IPS-18c (cell line): ENCODE measurements around the gene CNTNAP2.

ENCODE experiments used
- H3K4me3 ChIP-seq: 2 replicates; pipeline ENCODE4 v1.7.0; 2013; ENCODE audit warnings: low read depth, mild to moderate bottlenecking, low read length, moderate library complexity; ENCODE audit not compliant: insufficient read depth
- H3K9me3 ChIP-seq: one replicate; pipeline ENCODE4 v1.6.1; 2013; ENCODE audit warnings: mild to moderate bottlenecking, low read length, moderate library complexity; ENCODE audit not compliant: control insufficient read depth, insufficient read depth

Gene CNTNAP2

GRCh38 chr7:148383651-148384050 is 2267.1 kb downstream of the CNTNAP2 start:
- H3K9me3 ChIP-seq, result no peaks in the 10 kb centered on the region
- no peak overlapping the region for H3K4me3 ChIP-seq

GRCh38 chr7:148385009-148385682 is 2268.5 kb downstream of the CNTNAP2 start:
- Histone ChIP-seq H3K4me3 (no peak overlapping the region), H3K9me3 (peaks cover 3% of the 10 kb centered on the region)

DNA sequence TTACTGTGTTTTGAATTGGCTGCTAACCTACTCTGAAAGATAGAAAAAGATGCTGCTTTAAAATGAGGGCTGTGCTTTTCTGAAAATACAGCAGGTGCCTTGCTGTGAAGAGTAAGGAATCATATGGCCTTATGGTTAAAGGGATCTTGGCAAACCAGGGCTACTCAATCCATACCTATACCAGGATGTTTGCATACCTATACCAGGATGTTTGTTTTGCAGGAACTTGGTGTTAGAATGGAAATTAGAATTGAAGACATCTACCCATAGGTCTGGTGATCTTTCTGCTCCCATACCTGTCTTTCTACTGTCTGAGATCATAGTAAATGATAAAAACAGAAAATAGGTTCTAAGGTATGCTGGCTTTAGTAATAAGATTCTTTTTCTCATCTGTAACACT is 2273.8 kb downstream of the CNTNAP2 start:
- H3K9me3 ChIP-seq, result peaks cover 3% of the 10 kb centered on the region

GRCh38 chr7:148391591-148391990 is 2275.0 kb downstream of the CNTNAP2 start:
- H3K9me3 ChIP-seq, result peaks cover 3% of the 10 kb centered on the region
- no peak overlapping the region for H3K4me3 ChIP-seq

More for the DNA sequence above, 2273.8 kb downstream of the CNTNAP2 start:
- H3K4me3 ChIP-seq, result no peak overlapping the region

GRCh38 chr7:148394582-148394981 is 2278.0 kb downstream of the CNTNAP2 start:
- H3K4me3 ChIP-seq, result no peak overlapping the region

GRCh38 chr7:148395352-148395811 is 2278.8 kb downstream of the CNTNAP2 start:
- H3K4me3 ChIP-seq, result no peak overlapping the region

More at GRCh38 chr7:148394582-148394981, 2278.0 kb downstream of the CNTNAP2 start:
- peaks cover 2% of the 10 kb centered on the region for H3K9me3 ChIP-seq

DNA sequence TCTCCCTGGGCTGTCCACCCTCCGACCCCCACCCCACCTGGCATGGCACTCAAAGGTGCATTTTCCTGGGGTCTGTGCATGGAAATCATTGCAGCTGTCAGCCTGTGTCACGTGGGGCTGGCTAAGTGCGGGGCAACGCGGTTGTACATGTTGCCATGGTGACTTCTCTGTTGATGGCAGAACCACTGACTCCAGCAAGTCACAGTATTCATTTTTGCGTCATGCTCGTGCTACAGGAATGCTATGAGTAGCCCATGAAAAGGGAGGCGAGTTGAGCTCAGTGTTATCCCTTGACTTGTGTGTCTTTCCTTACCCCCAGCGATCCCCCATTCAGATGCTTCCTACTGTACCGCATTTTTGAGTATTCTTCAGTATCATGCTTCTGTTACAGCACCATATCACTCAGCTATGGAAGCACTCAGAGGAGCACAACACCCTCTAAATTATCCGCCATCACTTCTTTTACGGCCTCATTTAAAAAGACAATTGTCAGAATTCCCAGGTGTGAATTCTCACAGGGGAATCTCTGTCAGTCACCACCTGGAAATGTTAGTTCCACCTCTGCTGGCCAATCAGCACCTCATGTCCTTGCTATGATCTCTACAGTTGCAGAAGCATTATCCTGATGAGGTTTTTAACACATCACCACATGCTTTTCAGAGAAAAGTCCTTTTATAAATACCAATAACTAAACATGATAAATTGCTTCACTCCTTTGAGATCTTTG is 2279.6 kb downstream of the CNTNAP2 start:
- no peaks in the 10 kb centered on the region for H3K9me3 ChIP-seq
- H3K4me3 ChIP-seq, result no peak overlapping the region

More at GRCh38 chr7:148395352-148395811, 2278.8 kb downstream of the CNTNAP2 start:
- H3K9me3 ChIP-seq, result no peaks in the 10 kb centered on the region

- Histone ChIP-seq H3K4me3 (no peak overlapping the region), H3K9me3 (no peaks in the 10 kb centered on the region)
Observed at GRCh38 chr7:148397056-148397455, 2280.5 kb downstream of the CNTNAP2 start.

GRCh38 chr7:148397551-148397950 is 2280.9 kb downstream of the CNTNAP2 start:
- no peaks in the 10 kb centered on the region for H3K9me3 ChIP-seq
- H3K4me3 ChIP-seq, result no peak overlapping the region

DNA sequence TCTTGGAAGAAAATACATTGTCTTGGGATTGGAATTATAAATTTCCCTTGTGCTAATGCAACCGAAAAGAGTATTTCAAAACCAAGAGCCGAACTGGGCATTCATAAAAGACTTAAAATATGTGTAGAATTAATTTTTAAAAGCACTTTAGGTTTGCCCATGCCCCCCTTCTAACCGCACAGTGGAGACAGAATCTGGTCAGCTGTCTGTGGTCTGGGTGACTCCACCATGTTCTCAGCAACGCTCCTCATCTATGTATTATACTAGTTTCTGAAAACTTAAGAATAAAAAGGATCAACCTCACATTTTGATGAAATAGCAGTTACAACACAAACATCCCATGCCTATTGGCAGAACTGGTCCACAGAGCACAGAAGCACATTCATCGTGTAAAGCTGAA is 2281.4 kb downstream of the CNTNAP2 start:
- no peak overlapping the region for H3K4me3 ChIP-seq
- H3K9me3 ChIP-seq, result no peaks in the 10 kb centered on the region

GRCh38 chr7:148398844-148399365 is 2282.3 kb downstream of the CNTNAP2 start:
- Histone ChIP-seq H3K4me3 (no peak overlapping the region), H3K9me3 (no peaks in the 10 kb centered on the region)

GRCh38 chr7:148400101-148400500 is 2283.5 kb downstream of the CNTNAP2 start:
- no peak overlapping the region for H3K4me3 ChIP-seq
- no peaks in the 10 kb centered on the region for H3K9me3 ChIP-seq

DNA sequence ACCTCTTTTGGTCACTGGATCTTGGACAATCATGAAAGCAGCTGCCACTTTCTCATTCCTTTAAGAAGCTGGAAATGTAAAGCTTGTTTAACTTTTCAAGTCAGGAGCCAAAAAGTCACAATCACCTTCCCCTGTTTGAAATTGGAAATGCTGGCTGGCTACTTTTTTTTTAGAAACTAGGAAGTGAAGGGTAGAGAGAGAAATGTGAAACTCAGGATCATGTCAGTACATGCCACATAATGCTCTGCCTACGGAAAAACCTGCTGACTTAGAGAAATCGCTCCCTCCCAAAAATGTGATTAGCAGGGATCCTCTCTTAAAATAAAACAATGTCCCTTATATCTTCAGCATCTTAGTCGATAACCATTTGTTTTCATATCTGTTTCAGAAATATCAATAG is 2285.6 kb downstream of the CNTNAP2 start:
- Histone ChIP-seq H3K9me3 (no peaks in the 10 kb centered on the region), H3K4me3 (no peak overlapping the region)

DNA sequence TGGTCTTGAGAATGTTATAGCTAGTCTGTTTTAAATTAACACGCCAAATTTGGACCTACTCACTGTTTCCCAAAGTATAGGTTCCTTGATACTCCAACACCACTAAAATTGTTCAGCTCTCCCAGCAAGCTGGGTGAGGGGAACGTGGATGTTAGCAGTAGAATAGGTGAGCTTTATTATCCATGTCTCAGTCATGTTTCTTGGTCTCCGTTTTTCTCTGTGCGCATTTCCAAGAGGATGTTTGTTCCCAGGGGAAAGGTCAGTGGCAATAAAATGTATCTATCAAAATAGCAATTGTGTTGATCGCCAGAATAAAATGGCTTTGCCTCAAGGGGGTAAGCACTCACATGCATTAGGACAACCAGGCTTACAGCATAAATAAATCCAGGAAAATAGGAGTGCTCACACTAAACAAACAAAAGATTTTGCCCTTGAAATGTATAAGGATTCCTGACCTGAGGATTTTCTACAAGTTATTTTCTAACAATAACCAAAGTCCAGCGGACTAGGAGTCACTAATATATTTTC is 2286.9 kb downstream of the CNTNAP2 start:
- H3K4me3 ChIP-seq, result no peak overlapping the region
- H3K9me3 ChIP-seq, result no peaks in the 10 kb centered on the region

DNA sequence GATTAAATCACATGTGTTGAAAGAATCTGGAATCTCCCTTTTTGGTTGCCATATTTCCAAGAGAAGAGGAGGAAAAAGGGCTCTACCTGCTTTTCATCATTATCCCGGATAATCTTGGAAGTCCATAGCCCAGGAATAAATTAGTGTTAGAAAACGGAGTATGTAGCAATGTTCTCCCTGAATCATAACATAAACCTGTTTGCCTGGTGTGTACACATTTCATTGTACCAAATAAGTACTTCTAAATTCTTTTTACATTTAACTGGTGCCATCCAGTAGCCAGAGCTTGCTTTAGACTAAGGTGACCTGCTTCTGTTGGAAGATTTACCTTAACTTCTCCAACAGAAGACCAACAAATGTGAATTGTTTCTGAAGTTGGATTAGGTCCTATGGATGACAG is 2291.7 kb downstream of the CNTNAP2 start:
- H3K9me3 ChIP-seq, result no peaks in the 10 kb centered on the region
- H3K4me3 ChIP-seq, result no peak overlapping the region

- Histone ChIP-seq H3K9me3 (no peaks in the 10 kb centered on the region), H3K4me3 (no peak overlapping the region)
Observed at GRCh38 chr7:148410905-148411304, 2294.3 kb downstream of the CNTNAP2 start.

DNA sequence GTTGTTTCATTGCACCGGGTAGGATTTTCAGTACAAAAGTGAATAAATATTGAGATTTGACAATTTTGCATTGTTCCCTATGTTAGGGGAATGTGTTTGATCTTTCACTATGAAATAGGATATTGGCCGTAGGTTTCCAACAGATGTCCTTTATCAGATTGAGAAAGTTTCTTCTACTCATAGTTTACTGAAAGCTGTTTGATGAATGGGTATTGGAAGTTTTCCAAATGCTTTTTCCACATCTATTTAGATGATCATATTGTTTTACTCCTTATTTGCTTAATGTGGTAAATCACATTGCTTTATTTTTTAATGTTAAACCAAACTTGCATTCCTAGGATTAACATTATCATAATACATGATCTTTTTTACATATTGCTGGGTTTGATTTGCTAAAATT is 2296.1 kb downstream of the CNTNAP2 start:
- Histone ChIP-seq H3K9me3 (no peaks in the 10 kb centered on the region), H3K4me3 (no peak overlapping the region)
